ENCODE measurements around the gene ATXN10.

The ATXN10 gene

DNA sequence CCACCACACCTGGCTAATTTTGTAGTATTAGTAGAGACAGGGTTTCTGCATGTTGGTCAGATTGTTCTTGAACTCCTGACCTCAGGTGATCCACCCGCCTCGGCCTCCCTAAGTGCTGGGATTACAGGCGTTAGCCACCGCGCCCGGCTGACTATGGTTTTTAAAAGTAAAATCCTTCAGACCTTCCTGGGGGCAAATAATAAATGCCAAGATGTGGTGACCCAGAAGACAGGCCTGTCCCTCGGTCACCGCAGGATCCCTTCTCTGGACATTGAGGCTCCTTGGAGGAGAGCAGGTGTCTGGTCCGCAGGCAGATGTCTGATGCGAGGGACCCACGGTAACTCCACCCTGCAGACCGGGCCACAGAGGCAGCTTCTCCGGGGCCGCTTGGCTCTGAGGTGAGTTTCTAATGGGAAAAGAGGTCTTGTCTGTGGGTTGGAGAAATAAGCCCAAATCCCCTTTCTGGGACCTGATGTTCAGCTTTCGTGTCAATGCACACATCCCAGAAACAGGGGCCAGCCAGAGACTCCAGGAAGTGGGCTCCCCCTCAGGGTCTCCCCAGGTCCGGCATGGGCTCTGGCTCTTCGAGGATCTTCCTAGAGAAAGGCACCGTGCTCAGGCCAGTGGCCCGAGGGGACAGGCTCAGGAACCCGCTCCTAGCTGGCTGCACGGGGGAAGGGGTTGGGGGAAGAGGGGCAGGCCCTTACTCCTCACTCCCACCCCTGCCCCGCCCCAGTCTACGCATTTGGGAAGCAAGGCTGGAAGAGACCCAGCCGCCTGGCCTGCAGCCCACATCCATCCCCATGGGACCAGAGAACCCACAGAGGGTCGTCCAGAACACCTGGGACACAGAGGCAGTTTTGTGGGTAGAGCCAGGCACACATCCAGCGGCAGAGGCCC lies 204.8 kb downstream of the ATXN10 start:
- no peak for DNase-seq (ENCODE audit: low read depth)
- TF ChIP-seq CTCF (IDR thresholded peaks at IDR 0.05; ENCODE audit: low read depth, low read length) (no peak), MYC (IDR thresholded peaks at IDR 0.05; ENCODE audit: low read depth, low read length) (no peak), POLR2A (IDR thresholded peaks at IDR 0.05; ENCODE audit: extremely low read depth, insufficient read length) (no peak)
- TF ChIP-seq, protein P1, sequence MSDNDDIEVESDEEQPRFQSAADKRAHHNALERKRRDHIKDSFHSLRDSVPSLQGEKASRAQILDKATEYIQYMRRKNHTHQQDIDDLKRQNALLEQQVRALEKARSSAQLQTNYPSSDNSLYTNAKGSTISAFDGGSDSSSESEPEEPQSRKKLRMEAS (IDR thresholded peaks at IDR 0.05; ENCODE audit: low read depth, low read length) = no peak

GRCh38 chr22:45877036-45877380 lies 205.4 kb downstream of the ATXN10 start:
- no peak for DNase-seq (ENCODE audit: low read depth)
- H3K4me3 ChIP-seq (ENCODE audit: low read depth, low read length) = no peak overlapping the region
- TF ChIP-seq MYC (IDR thresholded peaks at IDR 0.05; ENCODE audit: low read depth, low read length) = no peak
- no peak for TF ChIP-seq POLR2A (IDR thresholded peaks at IDR 0.05; ENCODE audit: extremely low read depth, insufficient read length)
- TF ChIP-seq CTCF (IDR thresholded peaks at IDR 0.05; ENCODE audit: low read depth, low read length) = no peak
- TF ChIP-seq, protein P1 (IDR thresholded peaks at IDR 0.05; ENCODE audit: low read depth, low read length) = no peak

More for the DNA sequence above, 204.8 kb downstream of the ATXN10 start:
- H3K4me3 ChIP-seq (ENCODE audit: low read depth, low read length) = no peak overlapping the region

DNA sequence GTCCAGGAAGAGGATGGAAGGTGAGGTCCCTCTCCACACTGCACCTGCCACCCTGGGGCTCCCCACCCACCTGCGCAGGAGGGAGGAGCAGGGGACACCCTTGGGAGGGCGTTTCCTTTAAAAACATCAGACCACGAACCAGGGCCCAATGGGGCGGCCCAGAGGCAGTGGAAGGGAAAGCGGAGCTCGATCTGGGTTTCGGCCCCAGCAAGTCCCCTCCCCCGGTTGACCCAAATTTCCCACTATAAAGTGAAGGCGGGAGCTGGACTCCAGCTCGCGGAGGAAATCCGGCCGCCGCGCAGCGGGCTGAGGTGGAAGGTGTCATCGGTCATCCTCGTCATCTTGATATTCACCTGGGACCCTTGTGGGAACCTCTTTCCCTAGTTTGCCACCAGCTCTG lies 206.0 kb downstream of the ATXN10 start:
- TF ChIP-seq POLR2A (IDR thresholded peaks at IDR 0.05; ENCODE audit: extremely low read depth, insufficient read length) (no peak), MYC (IDR thresholded peaks at IDR 0.05; ENCODE audit: low read depth, low read length) (no peak), CTCF (IDR thresholded peaks at IDR 0.05; ENCODE audit: low read depth, low read length) (no peak)
- TF ChIP-seq, protein P1 (IDR thresholded peaks at IDR 0.05; ENCODE audit: low read depth, low read length) = no peak
- no peak for DNase-seq (ENCODE audit: low read depth)
- H3K4me3 ChIP-seq (ENCODE audit: low read depth, low read length) = no peak overlapping the region

DNA sequence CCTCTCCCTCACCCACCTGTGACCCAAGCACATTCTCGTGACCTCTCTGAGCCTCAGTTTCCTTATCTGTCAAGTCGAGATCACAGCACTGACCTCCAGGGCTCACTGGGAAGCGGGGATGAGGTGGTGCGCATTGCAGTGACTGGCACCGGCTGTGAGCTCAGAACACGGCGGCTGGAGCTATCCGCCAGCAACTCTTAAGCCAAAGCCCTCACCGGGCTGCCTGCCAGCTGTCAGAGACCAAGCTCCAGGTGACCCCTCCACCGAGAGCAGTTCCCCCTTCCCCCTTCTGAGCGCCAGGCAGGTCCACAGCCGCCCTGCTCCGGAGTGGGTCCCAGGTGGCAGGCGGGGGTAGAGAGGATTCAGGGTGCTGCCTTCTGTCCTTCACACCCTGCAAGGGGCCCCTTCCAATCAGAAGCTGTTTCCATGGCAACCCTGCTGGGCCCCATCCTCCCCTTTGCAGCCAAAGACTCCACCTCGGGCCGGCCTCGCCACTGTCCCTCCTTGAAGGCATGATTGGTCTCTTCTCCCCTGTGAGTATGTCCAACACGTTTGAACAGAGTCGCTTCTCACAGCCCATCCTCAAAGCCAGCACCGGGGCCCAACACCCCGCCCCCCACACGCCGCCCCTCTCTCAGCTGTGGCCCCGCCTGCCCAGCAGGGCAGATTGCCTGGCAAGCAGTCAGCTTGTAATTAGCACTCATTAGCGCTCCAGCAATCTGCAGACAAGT lies 206.6 kb downstream of the ATXN10 start:
- H3K4me3 ChIP-seq (ENCODE audit: low read depth, low read length) = no peak overlapping the region
- TF ChIP-seq, protein P1 (IDR thresholded peaks at IDR 0.05; ENCODE audit: low read depth, low read length) = no peak
- TF ChIP-seq MYC (IDR thresholded peaks at IDR 0.05; ENCODE audit: low read depth, low read length) (no peak), CTCF (IDR thresholded peaks at IDR 0.05; ENCODE audit: low read depth, low read length) (no peak), POLR2A (IDR thresholded peaks at IDR 0.05; ENCODE audit: extremely low read depth, insufficient read length) (no peak)
- peak; percentile 17 for DNase-seq (ENCODE audit: low read depth)

DNA sequence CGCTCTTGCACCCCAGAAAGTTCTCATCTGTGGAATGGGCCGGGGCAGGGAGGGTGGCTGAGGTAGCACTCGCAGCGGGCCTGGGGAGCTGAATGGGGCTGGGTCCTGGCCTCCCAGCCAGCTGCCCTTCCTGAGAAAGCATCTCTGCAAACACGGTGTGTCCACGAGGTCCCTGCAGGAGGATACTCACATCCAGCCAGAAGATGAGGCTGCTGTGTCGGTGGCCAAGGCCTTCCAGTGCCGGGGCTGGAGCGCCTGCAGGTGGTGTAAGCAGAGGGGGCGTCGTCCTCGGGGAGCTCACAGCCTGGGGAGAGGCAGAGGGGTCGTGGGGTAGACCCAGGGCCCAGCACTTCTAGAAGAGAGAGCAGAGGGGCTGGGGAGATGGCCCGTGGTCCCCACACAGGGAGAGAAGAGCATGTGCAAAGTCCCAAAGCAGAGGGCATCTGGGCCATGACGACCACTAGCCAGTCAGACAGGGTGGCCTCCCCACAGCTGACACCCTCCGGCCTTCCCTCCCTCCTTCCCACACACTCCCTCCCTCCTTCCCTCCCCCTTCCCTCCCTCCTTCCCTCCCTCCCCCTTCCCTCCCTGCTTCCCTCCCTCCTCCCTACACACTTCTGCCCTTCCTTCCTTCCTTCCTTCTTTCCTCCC lies 207.4 kb downstream of the ATXN10 start:
- DNase-seq (ENCODE audit: low read depth) = no peak
- H3K4me3 ChIP-seq (ENCODE audit: low read depth, low read length) = no peak overlapping the region
- TF ChIP-seq CTCF (IDR thresholded peaks at IDR 0.05; ENCODE audit: low read depth, low read length) (no peak), MYC (IDR thresholded peaks at IDR 0.05; ENCODE audit: low read depth, low read length) (no peak), POLR2A (IDR thresholded peaks at IDR 0.05; ENCODE audit: extremely low read depth, insufficient read length) (no peak)
- TF ChIP-seq, protein P1 (IDR thresholded peaks at IDR 0.05; ENCODE audit: low read depth, low read length) = no peak

All from NB4 (cell line).